Thoracic aorta (tissue), 2 donors: Measurements from ENCODE around the gene TRIM51. TPM values are rescaled to one million over a fixed set of nuclear protein-coding genes. Genes with fewer than 3 reads are reported as not detected.

Source experiments
- ATAC-seq: fragments of 150-250 bp; one replicate; pipeline ENCODE4 v1.8.0; 2017; ENCODE audit warnings: low read depth; ENCODE audit not compliant: insufficient number of reproducible peaks, low FRiP score
- DNase-seq: peaks from one replicate; pipeline ENCODE4 v3.0.0-alpha.2; 2020; ENCODE audit warnings: low spot score
- H3K27ac ChIP-seq, 2 donors: fragments of 200-600 bp; sonication (generic); 1 replicate in 1 of 2; 2 replicates in 1 of 2; pipeline ENCODE4 v1.5.1; 2016; ENCODE audit warnings: mild to moderate bottlenecking in 2 of 2, moderate library complexity in 2 of 2
- H3K27me3 ChIP-seq: fragments of 200-600 bp; sonication (generic); replicated peaks from 2 replicates; pipeline ENCODE4 v1.6.0; 2016; ENCODE audit warnings: mild to moderate bottlenecking; ENCODE audit not compliant: insufficient read depth
- H3K36me3 ChIP-seq: fragments of 200-600 bp; sonication (generic); one replicate; pipeline ENCODE4 v1.5.1; 2016
- H3K4me1 ChIP-seq, 2 donors: fragments of 200-600 bp; sonication (generic); 1 replicate in 1 of 2; 2 replicates in 1 of 2; pipeline versions ENCODE4 v1.5.1 to v1.6.0; 2016; ENCODE audit warnings: low read depth in 2 of 2, mild to moderate bottlenecking in 1 of 2; ENCODE audit not compliant: control insufficient read depth in 1 of 2
- H3K4me3 ChIP-seq: fragments of 200-600 bp; sonication (generic); 2 replicates; pipeline ENCODE4 v1.5.1; 2016; ENCODE audit warnings: mild to moderate bottlenecking
- H3K9me3 ChIP-seq: fragments of 200-600 bp; sonication (generic); 2 replicates; pipeline ENCODE4 v1.5.1; 2016
- CTCF ChIP-seq: fragments of 200-600 bp; sonication (generic); IDR thresholded peaks from one replicate; pipeline ENCODE4 v1.5.1; 2019; ENCODE audit warnings: antibody characterized with exemption
- total RNA-seq, 2 donors: library from RNA; depleted of rRNA; stranded (reverse); fragments of >200 nt; gene quantifications; one replicate each; pipeline versions ENCODE4 v1.1.0 to v1.2.3, GENCODE V29; 2016

TRIM51 gene
- total RNA-seq, 2 donors from 2014 or later, result not detected

GRCh38 chr11:55914482-55914881 lies 31.4 kb downstream of the TRIM51 start, which contains the start of gene OR5W2:
TSS of gene OR5W2 (minus strand) at chr11:55914582. CDS start at chr11:55914582, 0 bp downstream.
- no peak for TF ChIP-seq CTCF
- no peak for ATAC-seq
- no peaks in the 10 kb centered on the region for H3K9me3 ChIP-seq

GRCh38 chr11:55920537-55920936 lies 37.4 kb downstream of the TRIM51 start:
- Histone ChIP-seq H3K27me3 (no peaks in the 10 kb centered on the region), H3K27ac (no peak overlapping the region), H3K36me3 (no peaks in the 10 kb centered on the region), H3K4me1 (no peaks in the 10 kb centered on the region), H3K9me3 (no peaks in the 10 kb centered on the region), H3K4me3 (no peak overlapping the region)
- no peak for TF ChIP-seq CTCF
- ATAC-seq, result no peak
- no peak for DNase-seq

More at GRCh38 chr11:55914482-55914881, 31.4 kb downstream of the TRIM51 start, which contains the start of gene OR5W2:
- no peaks in the 10 kb centered on the region for H3K4me1 ChIP-seq
- DNase-seq, result no peak
- H3K27ac ChIP-seq, result no peak within 1 kb of the TSS
- no peaks in the 10 kb centered on the region for H3K27me3 ChIP-seq
- H3K36me3 ChIP-seq, result no peaks in the 10 kb centered on the region
- H3K4me3 ChIP-seq, result no peak within 1 kb of the TSS

- Histone ChIP-seq H3K27me3 (no peaks in the 10 kb centered on the region), H3K9me3 (no peaks in the 10 kb centered on the region), H3K4me3 (no peak within 1 kb of the TSS), H3K4me1 (no peaks in the 10 kb centered on the region), H3K27ac (no peak within 1 kb of the TSS), H3K36me3 (no peaks in the 10 kb centered on the region)
- DNase-seq (no peak), ATAC-seq (no peak)
- no peak for TF ChIP-seq CTCF
Measured at GRCh38 chr11:55936300-55936699, 53.2 kb downstream of the TRIM51 start, which contains the start of gene OR5I1. TSS of gene OR5I1 (minus strand) at chr11:55936400. CDS start at chr11:55936400, 0 bp downstream.

Other genes with a start within 250 kb of the TRIM51 start
- gene OR4P4, start 248.2 kb upstream of the TRIM51 start, total RNA-seq, result not detected
- gene OR4S2, start 235.0 kb upstream of the TRIM51 start, total RNA-seq, result not detected
- not detected for gene OR4C6, start 221.1 kb upstream of the TRIM51 start, total RNA-seq
- not detected for gene OR5D13, start 109.9 kb upstream of the TRIM51 start, total RNA-seq
- gene OR5D14, start 87.7 kb upstream of the TRIM51 start, total RNA-seq, result not detected
- gene OR5L1, start 71.9 kb upstream of the TRIM51 start, total RNA-seq, result not detected
- not detected for gene OR5D18, start 63.7 kb upstream of the TRIM51 start, total RNA-seq
- gene OR5L2, start 56.1 kb upstream of the TRIM51 start, total RNA-seq, result not detected
- not detected for gene OR5D16, start 44.5 kb upstream of the TRIM51 start, total RNA-seq
- gene OR5W2, start 31.3 kb downstream of the TRIM51 start, total RNA-seq, result not detected
- not detected for gene OR5I1, start 53.1 kb downstream of the TRIM51 start, total RNA-seq
- not detected for gene OR10AG1, start 86.6 kb downstream of the TRIM51 start, total RNA-seq
- gene OR5F1, start 111.3 kb downstream of the TRIM51 start, total RNA-seq, result not detected
- gene OR5AS1, start 144.4 kb downstream of the TRIM51 start, total RNA-seq, result not detected
- not detected for gene OR8I2, start 210.0 kb downstream of the TRIM51 start, total RNA-seq
- not detected for gene OR8H2, start 220.4 kb downstream of the TRIM51 start, total RNA-seq
- not detected for gene OR8H3, start 239.1 kb downstream of the TRIM51 start, total RNA-seq